ENCODE measurements around the gene RAD51D.

DNA sequence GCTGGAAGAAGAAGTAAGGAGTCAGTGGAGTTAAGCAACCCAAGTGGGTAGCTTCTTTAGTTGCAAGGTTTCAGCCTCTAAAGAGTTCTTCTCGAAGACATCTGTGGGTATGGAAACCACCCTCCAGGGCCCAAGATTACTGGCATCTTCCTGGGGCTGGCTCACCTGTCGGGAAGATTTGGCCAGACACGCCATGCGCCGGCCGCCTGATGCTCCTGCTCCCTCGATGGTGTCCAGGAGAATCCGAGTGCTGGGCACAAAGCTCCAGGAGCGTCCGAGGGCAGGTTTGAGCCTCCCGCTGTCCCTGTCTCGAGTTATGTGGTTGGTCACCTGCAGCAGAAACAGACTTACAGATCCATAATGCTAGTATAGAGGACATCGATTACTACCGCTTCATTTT lies 18.6 kb downstream of the RAD51D start:
- TF ChIP-seq TAF1 (IDR thresholded peaks at IDR 0.05; ENCODE audit: low read depth) = no peak
- no peak for TF ChIP-seq YY1 (IDR thresholded peaks at IDR 0.05; ENCODE audit: low read depth)
- TF ChIP-seq, protein P1, sequence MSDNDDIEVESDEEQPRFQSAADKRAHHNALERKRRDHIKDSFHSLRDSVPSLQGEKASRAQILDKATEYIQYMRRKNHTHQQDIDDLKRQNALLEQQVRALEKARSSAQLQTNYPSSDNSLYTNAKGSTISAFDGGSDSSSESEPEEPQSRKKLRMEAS (IDR thresholded peaks at IDR 0.05) = no peak
- TF ChIP-seq RAD21 (IDR thresholded peaks at IDR 0.05; ENCODE audit: low read depth) = no peak
- TF ChIP-seq, protein P2, sequence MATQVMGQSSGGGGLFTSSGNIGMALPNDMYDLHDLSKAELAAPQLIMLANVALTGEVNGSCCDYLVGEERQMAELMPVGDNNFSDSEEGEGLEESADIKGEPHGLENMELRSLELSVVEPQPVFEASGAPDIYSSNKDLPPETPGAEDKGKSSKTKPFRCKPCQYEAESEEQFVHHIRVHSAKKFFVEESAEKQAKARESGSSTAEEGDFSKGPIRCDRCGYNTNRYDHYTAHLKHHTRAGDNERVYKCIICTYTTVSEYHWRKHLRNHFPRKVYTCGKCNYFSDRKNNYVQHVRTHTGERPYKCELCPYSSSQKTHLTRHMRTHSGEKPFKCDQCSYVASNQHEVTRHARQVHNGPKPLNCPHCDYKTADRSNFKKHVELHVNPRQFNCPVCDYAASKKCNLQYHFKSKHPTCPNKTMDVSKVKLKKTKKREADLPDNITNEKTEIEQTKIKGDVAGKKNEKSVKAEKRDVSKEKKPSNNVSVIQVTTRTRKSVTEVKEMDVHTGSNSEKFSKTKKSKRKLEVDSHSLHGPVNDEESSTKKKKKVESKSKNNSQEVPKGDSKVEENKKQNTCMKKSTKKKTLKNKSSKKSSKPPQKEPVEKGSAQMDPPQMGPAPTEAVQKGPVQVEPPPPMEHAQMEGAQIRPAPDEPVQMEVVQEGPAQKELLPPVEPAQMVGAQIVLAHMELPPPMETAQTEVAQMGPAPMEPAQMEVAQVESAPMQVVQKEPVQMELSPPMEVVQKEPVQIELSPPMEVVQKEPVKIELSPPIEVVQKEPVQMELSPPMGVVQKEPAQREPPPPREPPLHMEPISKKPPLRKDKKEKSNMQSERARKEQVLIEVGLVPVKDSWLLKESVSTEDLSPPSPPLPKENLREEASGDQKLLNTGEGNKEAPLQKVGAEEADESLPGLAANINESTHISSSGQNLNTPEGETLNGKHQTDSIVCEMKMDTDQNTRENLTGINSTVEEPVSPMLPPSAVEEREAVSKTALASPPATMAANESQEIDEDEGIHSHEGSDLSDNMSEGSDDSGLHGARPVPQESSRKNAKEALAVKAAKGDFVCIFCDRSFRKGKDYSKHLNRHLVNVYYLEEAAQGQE (IDR thresholded peaks at IDR 0.05; ENCODE audit: low read depth) = no peak
- TF ChIP-seq CREB1 (IDR thresholded peaks at IDR 0.05; ENCODE audit: low read depth) = no peak
- no peak for TF ChIP-seq TCF12 (IDR thresholded peaks at IDR 0.05; ENCODE audit: low read depth)
- no peak for TF ChIP-seq NFIC (IDR thresholded peaks at IDR 0.05)
- TF ChIP-seq CEBPB (IDR thresholded peaks at IDR 0.05) = no peak
- TF ChIP-seq EGR1 (IDR thresholded peaks at IDR 0.05) = no peak
- TF ChIP-seq EP300 (IDR thresholded peaks at IDR 0.05; ENCODE audit: borderline replicate concordance) = no peak
- no peak for TF ChIP-seq ZBTB7A (IDR thresholded peaks at IDR 0.05; ENCODE audit: low read depth)

All from Ishikawa (cell line).